Measurements from ENCODE around the gene RHBDL1. TPM values are rescaled to one million over a fixed set of nuclear protein-coding genes. Genes with fewer than 3 reads are reported as not detected.
A peak's percentile ranks its signal among the peaks of the same experiment; 100 is the strongest.

The RHBDL1 gene
- total and polyA plus RNA-seq, 9 of the 15 experiments (the other 6 are each of a cell fraction or from before 2014, with no cell fraction given): 0.03 to 5.6 (median 1.3) TPM; not detected in 1

DNA sequence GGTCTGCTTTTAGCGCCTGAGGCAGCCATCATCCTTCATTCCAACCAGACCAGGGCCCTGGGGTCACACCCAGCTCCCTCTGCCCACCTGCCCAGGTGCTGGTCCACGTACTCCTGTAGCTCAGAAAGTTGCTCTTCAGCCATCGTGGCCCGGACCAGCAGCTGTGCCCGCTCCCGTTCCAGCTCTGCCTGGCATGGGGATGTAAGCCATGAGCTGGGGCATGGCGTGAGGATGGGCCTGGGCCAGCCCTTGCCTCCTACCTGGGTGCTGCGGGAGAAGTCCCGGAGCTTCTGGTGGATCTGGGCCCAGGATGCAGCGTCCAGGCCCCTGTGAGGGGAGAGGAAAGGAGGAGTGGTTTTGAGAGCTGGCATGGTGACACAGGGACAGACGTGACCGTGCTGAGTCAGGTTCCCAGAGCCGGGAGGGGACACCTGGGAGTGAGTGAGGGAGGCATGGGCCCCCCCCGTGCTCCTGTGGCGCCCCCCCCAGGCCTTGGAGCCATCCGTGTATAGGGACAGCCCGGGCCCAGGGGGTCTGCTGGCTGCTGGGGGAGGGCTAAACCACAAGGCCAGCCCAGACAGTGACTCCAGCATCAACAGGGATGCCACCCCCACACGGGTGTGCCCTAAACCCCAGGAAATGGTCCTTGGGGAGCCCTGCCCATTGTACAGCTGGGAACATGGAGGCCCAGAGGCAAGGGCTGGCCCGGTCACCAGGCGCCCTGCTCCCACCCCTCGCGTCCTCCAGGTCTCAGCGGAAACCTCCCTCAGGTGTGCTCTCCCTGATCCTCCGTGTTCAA, 47.6 kb downstream of the RHBDL1 start:
- in situ Hi-C loops (cut with MboI): no loop called here
- peak; percentile 74; the same call in 1 of the 2 replicates for TF ChIP-seq BCOR (IDR thresholded peaks at IDR 0.05)
- TF ChIP-seq MCM3 (IDR thresholded peaks at IDR 0.05): no peak
- peak in 1 of 2 experiments; percentile 71; a peak in 1 of 4 replicates for TF ChIP-seq KDM1A (IDR thresholded peaks at IDR 0.05)
- TF ChIP-seq, protein P1, sequence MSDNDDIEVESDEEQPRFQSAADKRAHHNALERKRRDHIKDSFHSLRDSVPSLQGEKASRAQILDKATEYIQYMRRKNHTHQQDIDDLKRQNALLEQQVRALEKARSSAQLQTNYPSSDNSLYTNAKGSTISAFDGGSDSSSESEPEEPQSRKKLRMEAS (CRISPR knock-in tag; IDR thresholded peaks at IDR 0.05): 0 out of 2 replicates have a peak, but pooled peaks have one; percentile 23
- TF ChIP-seq, protein P2, sequence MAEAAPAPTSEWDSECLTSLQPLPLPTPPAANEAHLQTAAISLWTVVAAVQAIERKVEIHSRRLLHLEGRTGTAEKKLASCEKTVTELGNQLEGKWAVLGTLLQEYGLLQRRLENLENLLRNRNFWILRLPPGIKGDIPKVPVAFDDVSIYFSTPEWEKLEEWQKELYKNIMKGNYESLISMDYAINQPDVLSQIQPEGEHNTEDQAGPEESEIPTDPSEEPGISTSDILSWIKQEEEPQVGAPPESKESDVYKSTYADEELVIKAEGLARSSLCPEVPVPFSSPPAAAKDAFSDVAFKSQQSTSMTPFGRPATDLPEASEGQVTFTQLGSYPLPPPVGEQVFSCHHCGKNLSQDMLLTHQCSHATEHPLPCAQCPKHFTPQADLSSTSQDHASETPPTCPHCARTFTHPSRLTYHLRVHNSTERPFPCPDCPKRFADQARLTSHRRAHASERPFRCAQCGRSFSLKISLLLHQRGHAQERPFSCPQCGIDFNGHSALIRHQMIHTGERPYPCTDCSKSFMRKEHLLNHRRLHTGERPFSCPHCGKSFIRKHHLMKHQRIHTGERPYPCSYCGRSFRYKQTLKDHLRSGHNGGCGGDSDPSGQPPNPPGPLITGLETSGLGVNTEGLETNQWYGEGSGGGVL (CRISPR knock-in tag; IDR thresholded peaks at IDR 0.05): no peak
- TF ChIP-seq ZBTB7A (IDR thresholded peaks at IDR 0.05; ENCODE audit: borderline replicate concordance, control insufficient read depth, low read depth, low read length): 0 out of 2 replicates have a peak, but pooled peaks have one; percentile 37
- TF ChIP-seq MAZ (CRISPR knock-in tag; conservative IDR thresholded peaks at IDR 0.05 in 1 of 2, IDR thresholded peaks at IDR 0.05 in 1 of 2): peak in 1 of 2 experiments; percentile 36; a peak in 1 of 4 replicates
- TF ChIP-seq ZNF668 (CRISPR knock-in tag; IDR thresholded peaks at IDR 0.05): no peak
- no peak for TF ChIP-seq SPI1 (IDR thresholded peaks at IDR 0.05; ENCODE audit: borderline replicate concordance, low read depth, low read length)
- TF ChIP-seq EHMT2 (IDR thresholded peaks at IDR 0.05): no peak
- peak; percentile 37 for TF ChIP-seq NFE2 (IDR thresholded peaks at IDR 0.05; ENCODE audit: low read depth)
- peak; percentile 39; the same call in 1 of the 2 replicates for TF ChIP-seq CBX1 (IDR thresholded peaks at IDR 0.05; ENCODE audit: low read depth)
- TF ChIP-seq, protein P3, sequence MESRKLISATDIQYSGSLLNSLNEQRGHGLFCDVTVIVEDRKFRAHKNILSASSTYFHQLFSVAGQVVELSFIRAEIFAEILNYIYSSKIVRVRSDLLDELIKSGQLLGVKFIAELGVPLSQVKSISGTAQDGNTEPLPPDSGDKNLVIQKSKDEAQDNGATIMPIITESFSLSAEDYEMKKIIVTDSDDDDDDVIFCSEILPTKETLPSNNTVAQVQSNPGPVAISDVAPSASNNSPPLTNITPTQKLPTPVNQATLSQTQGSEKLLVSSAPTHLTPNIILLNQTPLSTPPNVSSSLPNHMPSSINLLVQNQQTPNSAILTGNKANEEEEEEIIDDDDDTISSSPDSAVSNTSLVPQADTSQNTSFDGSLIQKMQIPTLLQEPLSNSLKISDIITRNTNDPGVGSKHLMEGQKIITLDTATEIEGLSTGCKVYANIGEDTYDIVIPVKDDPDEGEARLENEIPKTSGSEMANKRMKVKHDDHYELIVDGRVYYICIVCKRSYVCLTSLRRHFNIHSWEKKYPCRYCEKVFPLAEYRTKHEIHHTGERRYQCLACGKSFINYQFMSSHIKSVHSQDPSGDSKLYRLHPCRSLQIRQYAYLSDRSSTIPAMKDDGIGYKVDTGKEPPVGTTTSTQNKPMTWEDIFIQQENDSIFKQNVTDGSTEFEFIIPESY (CRISPR knock-in tag; IDR thresholded peaks at IDR 0.05): peak; percentile 62
- no peak for TF ChIP-seq HDAC3 (IDR thresholded peaks at IDR 0.05; ENCODE audit: borderline replicate concordance, partially characterized antibody)
- TF ChIP-seq, protein P4, sequence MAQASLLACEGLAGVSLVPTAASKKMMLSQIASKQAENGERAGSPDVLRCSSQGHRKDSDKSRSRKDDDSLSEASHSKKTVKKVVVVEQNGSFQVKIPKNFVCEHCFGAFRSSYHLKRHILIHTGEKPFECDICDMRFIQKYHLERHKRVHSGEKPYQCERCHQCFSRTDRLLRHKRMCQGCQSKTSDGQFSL (CRISPR knock-in tag; IDR thresholded peaks at IDR 0.05): peak; percentile 94
- TF ChIP-seq, protein P4 (tag; IDR thresholded peaks at IDR 0.05): peak in 1 of 2 experiments; percentile 25; a peak in 1 of 4 replicates

More for the DNA sequence above, 47.6 kb downstream of the RHBDL1 start:
- Histone ChIP-seq H3K27ac (ENCODE audit: extremely low read depth, low read depth, low read length) (no peak overlapping the region), H3K9ac (ENCODE audit: insufficient read depth in 1 of 2, low read depth in 2 of 2, low read length in 2 of 2) (peak overlapping the region; percentile 96 to 99; a peak in 3 of 4 replicates), H3K9me3 (replicated peaks; ENCODE audit: control insufficient read depth, insufficient read depth, low read depth, low read length) (no peaks in the 10 kb centered on the region), H3K4me3 (peak overlapping the region; percentile 100; the same call in 1 of the 2 replicates), H3K9me1 (ENCODE audit: control insufficient read depth, insufficient read depth, low read length) (peaks cover 3% of the 10 kb centered on the region), H2AFZ (ENCODE audit: low read depth, low read length) (no peak overlapping the region), H3K4me2 (ENCODE audit: insufficient read depth, low read length) (peak overlapping the region; percentile 90), H3K79me2 (ENCODE audit: control insufficient read depth, insufficient read depth, low read length) (peaks cover 50% of the 10 kb centered on the region), H3K27me3 (ENCODE audit: control insufficient read depth in 2 of 2, insufficient read depth in 2 of 2, low read length in 2 of 2) (no peaks in the 10 kb centered on the region), H4K20me1 (replicated peaks; ENCODE audit: control insufficient read depth, insufficient read depth, low read length) (no peaks in the 10 kb centered on the region; the same call in 1 of the 2 replicates), H3K36me3 (ENCODE audit: control insufficient read depth, insufficient read depth, low read length) (peaks cover 23% of the 10 kb centered on the region; the same call in 2 of the 3 replicates), H3K4me1 (replicated peaks in 1 of 2; ENCODE audit: control insufficient read depth in 2 of 2, insufficient read depth in 2 of 2, low read length in 2 of 2) (peaks cover 14 to 96% of the 10 kb centered on the region in 2 experiments; a peak in 4 of 5 replicates)
- DNase-seq (ENCODE audit: extremely low read depth in 1 of 4, low spot score in 3 of 4): peak in 1 of 4 experiments; percentile 35
- ATAC-seq: no peak
- CTCF ChIA-PET (ENCODE audit: low intra/inter-chr PET ratio): no interaction called here
- WGBS (ENCODE audit: insufficient coverage, low coverage, missing lambda C conversion rate): 81% methylated on average over 15 of the region's 24 CpGs
- intact Hi-C loops (cut with micrococcal nuclease): no loop called here
- POLR2A ChIA-PET: interaction anchor here (0.6 to 4.5 kb wide), 3 partner anchors 14 to 370 kb away, joined by 3 to 25 read pairs (median 3); no protein-coding TSS in a partner anchor
- FAIRE-seq: no peak
- no TSS peak for BruUV-seq (replicated peaks)

All from K562 (cell line).